ENCODE measurements around the gene SBSN. TPM values are rescaled to one million over a fixed set of nuclear protein-coding genes. Genes with fewer than 3 reads are reported as not detected.

SBSN gene
- total and polyA plus RNA-seq, 2 experiments from 2014 or later, result 3.2 to 7.9 TPM

DNA sequence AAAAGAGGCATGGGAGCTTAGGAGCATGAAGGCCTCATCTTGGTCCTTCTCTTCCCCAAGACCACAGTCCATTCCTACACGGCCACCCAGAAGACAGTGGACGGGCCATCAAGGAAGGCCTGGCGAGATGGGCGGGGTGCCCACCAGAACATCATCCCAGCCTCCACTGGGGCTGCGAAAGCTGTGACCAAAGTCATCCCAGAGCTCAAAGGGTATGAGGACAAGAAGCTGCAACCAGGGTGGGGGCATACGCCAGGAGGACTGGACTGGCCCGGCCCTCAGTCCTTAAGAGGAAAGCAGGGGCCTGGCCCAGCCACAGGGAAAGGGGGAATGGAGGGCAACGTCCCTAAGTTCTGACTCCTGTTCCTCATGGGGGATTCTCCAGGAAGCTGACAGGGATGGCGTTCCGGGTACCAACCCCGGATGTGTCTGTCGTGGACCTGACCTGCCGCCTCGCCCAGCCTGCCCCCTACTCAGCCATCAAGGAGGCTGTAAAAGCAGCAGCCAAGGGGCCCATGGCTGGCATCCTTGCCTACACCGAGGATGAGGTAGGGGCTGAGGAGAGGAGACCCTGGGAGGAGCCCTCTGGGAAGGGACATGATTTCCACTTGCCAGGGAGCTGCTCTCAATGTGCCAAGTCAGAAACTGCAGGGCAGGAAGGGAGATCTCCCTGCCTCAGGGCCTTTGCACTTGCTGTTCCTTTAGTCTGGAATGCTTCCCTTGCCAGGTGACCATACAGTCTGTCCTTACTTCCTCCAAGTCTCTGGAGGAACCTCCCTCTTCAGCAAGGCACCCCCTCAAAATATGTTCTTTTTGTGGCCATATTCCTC is 15.4 kb upstream of the SBSN start:
- 92 to 97% methylated on average over 15 of the region's 15 CpGs for WGBS, 2 experiments (ENCODE audit: low coverage in 1 of 2, low lambda C conversion rate in 2 of 2, missing lambda C conversion rate in 2 of 2)
- no peaks in the 10 kb centered on the region for H4K20me1 ChIP-seq (ENCODE audit: insufficient read depth)
- no peak overlapping the region for H3K27ac ChIP-seq
- H3K9ac ChIP-seq, result no peak overlapping the region
- no peaks in the 10 kb centered on the region for H3F3A ChIP-seq (ENCODE audit: insufficient read depth)
- in situ Hi-C loops (cut with MboI), result no loop called here
- TF ChIP-seq EZH2phosphoT487 (IDR thresholded peaks at IDR 0.05; ENCODE audit: insufficient read depth, low read depth) (no peak), EZH2 (IDR thresholded peaks at IDR 0.05; ENCODE audit: insufficient read depth, poor library complexity, severe bottlenecking) (no peak)
- H3K4me2 ChIP-seq (ENCODE audit: unreplicated experiment), result no peak overlapping the region
- no peaks in the 10 kb centered on the region for H3K27me3 ChIP-seq (replicated peaks; ENCODE audit: insufficient read depth)
- no peaks in the 10 kb centered on the region for H3K9me3 ChIP-seq (ENCODE audit: low read depth)
- no peak for DNase-seq
- no peaks in the 10 kb centered on the region for H3K36me3 ChIP-seq (ENCODE audit: low read depth)
- no peaks in the 10 kb centered on the region for H3K9me2 ChIP-seq (ENCODE audit: insufficient read depth)
- no peak overlapping the region for H3K4me3 ChIP-seq
- peaks cover 29% of the 10 kb centered on the region for H3K79me2 ChIP-seq (ENCODE audit: insufficient read depth)
- no peaks in the 10 kb centered on the region for H3K4me1 ChIP-seq (ENCODE audit: insufficient read depth)
- H2AFZ ChIP-seq, result no peak overlapping the region

- Histone ChIP-seq H3K4me2 (ENCODE audit: unreplicated experiment) (no peak overlapping the region), H3K9me2 (ENCODE audit: insufficient read depth) (no peaks in the 10 kb centered on the region), H3K36me3 (ENCODE audit: low read depth) (no peaks in the 10 kb centered on the region), H3K27ac (no peak overlapping the region), H3K27me3 (replicated peaks; ENCODE audit: insufficient read depth) (no peaks in the 10 kb centered on the region), H3K9ac (no peak overlapping the region), H3K4me1 (ENCODE audit: insufficient read depth) (no peaks in the 10 kb centered on the region), H3F3A (ENCODE audit: insufficient read depth) (no peaks in the 10 kb centered on the region), H3K79me2 (ENCODE audit: insufficient read depth) (peaks cover 29% of the 10 kb centered on the region), H2AFZ (no peak overlapping the region), H4K20me1 (ENCODE audit: insufficient read depth) (no peaks in the 10 kb centered on the region), H3K9me3 (ENCODE audit: low read depth) (no peaks in the 10 kb centered on the region), H3K4me3 (no peak overlapping the region)
- no peak for DNase-seq
- TF ChIP-seq EZH2 (IDR thresholded peaks at IDR 0.05; ENCODE audit: insufficient read depth, poor library complexity, severe bottlenecking) (no peak), EZH2phosphoT487 (IDR thresholded peaks at IDR 0.05; ENCODE audit: insufficient read depth, low read depth) (no peak)
- in situ Hi-C loops (cut with MboI), result no loop called here
- 92 to 96% methylated on average over 11 of the region's 11 CpGs for WGBS, 2 experiments (ENCODE audit: low coverage in 1 of 2, low lambda C conversion rate in 2 of 2, missing lambda C conversion rate in 2 of 2)
Observed at GRCh38 chr19:35542209-35542608, 14.1 kb upstream of the SBSN start.

DNA sequence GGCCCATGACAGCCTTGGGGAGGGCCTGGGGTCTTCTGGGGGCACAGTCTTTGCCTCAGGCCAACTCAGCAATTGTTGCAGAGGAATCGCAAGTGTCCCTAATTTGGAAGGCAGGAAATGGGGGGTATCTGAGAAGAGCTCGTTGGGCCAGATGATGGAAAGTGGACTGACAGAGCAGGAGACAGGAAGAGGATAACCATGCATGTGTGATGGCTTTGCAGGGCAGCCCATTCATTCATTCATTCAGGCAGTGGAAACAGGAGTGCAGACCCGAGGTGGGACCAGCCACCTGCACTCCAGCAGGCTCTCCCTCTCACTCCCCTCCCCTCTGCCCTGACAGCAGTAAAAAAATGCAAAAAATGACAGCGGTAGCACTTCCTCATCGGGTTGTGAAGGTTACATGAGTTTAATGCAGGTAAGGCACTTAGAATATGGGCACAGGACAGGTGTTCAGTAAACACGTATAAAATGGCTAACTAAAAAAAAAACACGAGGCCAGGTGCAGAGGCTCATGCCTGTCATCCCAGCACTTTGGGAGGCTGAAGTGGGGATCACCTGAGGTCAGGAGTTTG is 12.3 kb upstream of the SBSN start:
- Histone ChIP-seq H3K4me3 (no peak overlapping the region), H3K9me2 (ENCODE audit: insufficient read depth) (no peaks in the 10 kb centered on the region), H3K4me2 (ENCODE audit: unreplicated experiment) (no peak overlapping the region), H3K36me3 (ENCODE audit: low read depth) (no peaks in the 10 kb centered on the region), H3F3A (ENCODE audit: insufficient read depth) (no peaks in the 10 kb centered on the region), H3K79me2 (ENCODE audit: insufficient read depth) (peaks cover 14% of the 10 kb centered on the region; the same call in 1 of the 2 replicates), H4K20me1 (ENCODE audit: insufficient read depth) (no peaks in the 10 kb centered on the region), H3K27me3 (replicated peaks; ENCODE audit: insufficient read depth) (no peaks in the 10 kb centered on the region), H3K4me1 (ENCODE audit: insufficient read depth) (no peaks in the 10 kb centered on the region), H3K9me3 (ENCODE audit: low read depth) (no peaks in the 10 kb centered on the region), H3K27ac (no peak overlapping the region), H3K9ac (no peak overlapping the region), H2AFZ (no peak overlapping the region)
- 89 to 90% methylated on average over 7 of the region's 7 CpGs for WGBS, 2 experiments (ENCODE audit: low coverage in 1 of 2, low lambda C conversion rate in 2 of 2, missing lambda C conversion rate in 2 of 2)
- in situ Hi-C loops (cut with MboI), result no loop called here
- no peak for DNase-seq
- TF ChIP-seq EZH2 (IDR thresholded peaks at IDR 0.05; ENCODE audit: insufficient read depth, poor library complexity, severe bottlenecking) (no peak), EZH2phosphoT487 (IDR thresholded peaks at IDR 0.05; ENCODE audit: insufficient read depth, low read depth) (no peak)

- Histone ChIP-seq H3K9me2 (ENCODE audit: insufficient read depth) (no peaks in the 10 kb centered on the region), H3K4me2 (ENCODE audit: unreplicated experiment) (no peak overlapping the region), H3K36me3 (ENCODE audit: low read depth) (no peaks in the 10 kb centered on the region), H3K9ac (no peak overlapping the region), H3K27me3 (replicated peaks; ENCODE audit: insufficient read depth) (no peaks in the 10 kb centered on the region), H3K27ac (no peak overlapping the region), H2AFZ (no peak overlapping the region), H3K4me3 (no peak overlapping the region), H3K9me3 (ENCODE audit: low read depth) (no peaks in the 10 kb centered on the region), H3K79me2 (ENCODE audit: insufficient read depth) (peaks cover 10% of the 10 kb centered on the region; the same call in 1 of the 2 replicates), H4K20me1 (ENCODE audit: insufficient read depth) (no peaks in the 10 kb centered on the region), H3K4me1 (ENCODE audit: insufficient read depth) (no peaks in the 10 kb centered on the region), H3F3A (ENCODE audit: insufficient read depth) (no peaks in the 10 kb centered on the region)
- 93 to 97% methylated on average over 9 to 12 of the region's 12 CpGs for WGBS, 2 experiments (ENCODE audit: low coverage in 1 of 2, low lambda C conversion rate in 2 of 2, missing lambda C conversion rate in 2 of 2)
- TF ChIP-seq EZH2phosphoT487 (IDR thresholded peaks at IDR 0.05; ENCODE audit: insufficient read depth, low read depth), result no peak
- TF ChIP-seq EZH2 (IDR thresholded peaks at IDR 0.05; ENCODE audit: insufficient read depth, poor library complexity, severe bottlenecking), result no peak
- in situ Hi-C loops (cut with MboI), result no loop called here
- no peak for DNase-seq
Observed at GRCh38 chr19:35539850-35540249, 11.7 kb upstream of the SBSN start.

All from GM23248 (cell line).